HCT116 (cell line): ENCODE data around the gene SCFD2. TPM values are rescaled to one million over a fixed set of nuclear protein-coding genes. Genes with fewer than 3 reads are reported as not detected.

Experiments
- ATAC-seq: fragments of 200-7000 bp; cut with Tn5 transposase; 2 replicates; pipeline ENCODE4 v1.9.1; 2020; ENCODE audit warnings: mild to moderate bottlenecking, moderate library complexity
- BruUV-seq: library from RNA; stranded (reverse); fragments of 400-500 nt; replicated peaks from 2 replicates; lab custom pipeline; 2021; lab: Mats Ljungman, UMichigan
- CTCF ChIA-PET: fragments of 300-600 bp; sonication (Branson Sonifier 250); formaldehyde crosslinking; loops from one replicate; lab custom pipeline; 2021; ENCODE audit warnings: antibody characterized with exemption; lab: Charles Lee
- POLR2A ChIA-PET: fragments of 300-600, 350-600 bp; sonication (Branson Sonifier 250); formaldehyde crosslinking; loops from one replicate; lab custom pipeline; 2021; ENCODE audit warnings: antibody characterized with exemption; lab: Charles Lee
- RAD21 ChIA-PET, 2 experiments: fragments of 300-600 bp; sonication (Branson Sonifier 250); formaldehyde crosslinking; loops; one replicate each; lab custom pipeline; 2023; ENCODE audit warnings: low total read pairs in 2 of 2; ENCODE audit not compliant: uncharacterized antibody in 2 of 2, unreplicated experiment in 2 of 2, low non-redundant PET in 1 of 2; lab: Charles Lee
- DNase-seq: peaks from one replicate; pipeline ENCODE4 v3.0.0-alpha.2; 2010; ENCODE audit warnings: low read depth, low spot score
- H2AFZ ChIP-seq: fragments of 200-600 bp; shearing (Covaris generic), sonication (generic); 2 replicates; pipeline ENCODE4 v1.6.1; 2017; ENCODE audit warnings: low read depth, mixed run types, mixed read lengths, antibody characterized with exemption, low read length; ENCODE audit not compliant: poor library complexity, severe bottlenecking
- H3K27ac ChIP-seq: 2 replicates; pipeline ENCODE4 v1.5.1; 2012; ENCODE audit warnings: low read depth, low read length
- H3K27me3 ChIP-seq: fragments of 200-600 bp; sonication (generic); 2 replicates; pipeline ENCODE4 v1.6.1; 2016; ENCODE audit warnings: mixed run types, low read length, mixed read lengths; ENCODE audit not compliant: insufficient read depth
- H3K36me3 ChIP-seq, 2 experiments: fragments of 200-500 bp in 1 of 2; fragments of 200-600 bp in 1 of 2; sonication (Bioruptor generic) in 1 of 2; sonication (generic) in 1 of 2; 2 replicates each; pipeline versions ENCODE4 v1.5.1 to v1.6.1; 2014 to 2016; ENCODE audit warnings: low read length in 2 of 2, inconsistent platforms in 1 of 2, mixed read lengths in 1 of 2, mixed run types in 1 of 2; ENCODE audit not compliant: insufficient read depth in 2 of 2, control insufficient read depth in 1 of 2
- H3K4me1 ChIP-seq, 2 experiments: fragments of 200-600 bp in 1 of 2; sonication (generic) in 1 of 2; 2 replicates each; pipeline versions ENCODE4 v1.5.1 to v1.6.1; 2012 to 2017; ENCODE audit warnings: low read length in 2 of 2, inconsistent platforms in 1 of 2, mild to moderate bottlenecking in 1 of 2, mixed read lengths in 1 of 2, mixed run types in 1 of 2, moderate library complexity in 1 of 2; ENCODE audit not compliant: insufficient read depth in 2 of 2, control insufficient read depth in 1 of 2
- H3K4me2 ChIP-seq: fragments of 200-600 bp; sonication (generic); 2 replicates; pipeline ENCODE4 v1.6.1; 2017; ENCODE audit warnings: mixed run types, low read length, mixed read lengths
- H3K4me3 ChIP-seq, 2 experiments: fragments of 200-600 bp in 1 of 2; sonication (generic) in 1 of 2; replicated peaks in 1 of 2; 2 replicates each; pipeline ENCODE4 v1.5.1; 2011 to 2016; ENCODE audit warnings: low read length in 2 of 2, control low read depth in 1 of 2, low read depth in 1 of 2, mild to moderate bottlenecking in 1 of 2, mixed read lengths in 1 of 2, mixed run types in 1 of 2
- H3K79me2 ChIP-seq: fragments of 200-600 bp; sonication (generic); 2 replicates; pipeline ENCODE4 v1.6.1; 2017; ENCODE audit warnings: mild to moderate bottlenecking, mixed run types, low read length, moderate library complexity, mixed read lengths; ENCODE audit not compliant: insufficient read depth
- H3K9ac ChIP-seq: fragments of 200-600 bp; sonication (generic); 2 replicates; pipeline ENCODE4 v1.6.1; 2016; ENCODE audit warnings: low read length, mixed read lengths
- H3K9me2 ChIP-seq: fragments of 200-600 bp; sonication (generic), shearing (Covaris generic); 2 replicates; pipeline ENCODE4 v1.6.1; 2017; ENCODE audit warnings: mixed run types, mild to moderate bottlenecking, moderate library complexity; ENCODE audit not compliant: insufficient read depth
- H3K9me3 ChIP-seq, 2 experiments: fragments of 200-500 bp in 1 of 2; fragments of 200-600 bp in 1 of 2; sonication (Bioruptor generic) in 1 of 2; sonication (generic) in 1 of 2; 2 replicates each; pipeline ENCODE4 v1.6.1; 2014 to 2017; ENCODE audit warnings: low read length in 2 of 2, mixed read lengths in 2 of 2, inconsistent platforms in 1 of 2, low read depth in 1 of 2, mild to moderate bottlenecking in 1 of 2, mixed run types in 1 of 2, moderate library complexity in 1 of 2; ENCODE audit not compliant: control insufficient read depth in 1 of 2, insufficient read depth in 1 of 2
- H4K20me1 ChIP-seq: fragments of 200-600 bp; sonication (generic), shearing (Covaris generic); 2 replicates; pipeline ENCODE4 v1.6.1; 2017; ENCODE audit warnings: mixed run types, mild to moderate bottlenecking, moderate library complexity; ENCODE audit not compliant: insufficient read depth
- CBX3 ChIP-seq: IDR thresholded peaks from 2 replicates; pipeline ENCODE4 v1.6.1; 2012; ENCODE audit warnings: low read depth
- CEBPB ChIP-seq: IDR thresholded peaks from 2 replicates; pipeline ENCODE4 v1.6.1; 2012; ENCODE audit warnings: low read depth
- EGR1 ChIP-seq: IDR thresholded peaks from 2 replicates; pipeline ENCODE4 v1.6.1; 2012; ENCODE audit warnings: low read depth
- ELF1 ChIP-seq: IDR thresholded peaks from 2 replicates; pipeline ENCODE4 v1.6.1; 2012; ENCODE audit warnings: low read depth, borderline replicate concordance
- EZH2 ChIP-seq: fragments of 200-600 bp; sonication (generic); IDR thresholded peaks from 2 replicates; pipeline ENCODE4 v1.6.1; 2017; ENCODE audit warnings: antibody characterized with exemption, mixed run types
- FOSL1 ChIP-seq: IDR thresholded peaks from 2 replicates; pipeline ENCODE4 v1.6.1; 2012; ENCODE audit warnings: low read depth
- JUND ChIP-seq: IDR thresholded peaks from 2 replicates; pipeline ENCODE4 v1.6.1; 2012
- POLR2A ChIP-seq: IDR thresholded peaks from 2 replicates; pipeline ENCODE4 v1.7.0; 2011; ENCODE audit warnings: borderline replicate concordance; ENCODE audit not compliant: insufficient read depth, insufficient read length; ENCODE audit errors: extremely low read depth
- POLR2AphosphoS5 ChIP-seq: IDR thresholded peaks from 2 replicates; pipeline ENCODE4 v1.6.1; 2011; ENCODE audit warnings: mild to moderate bottlenecking, low read depth, low read length, moderate library complexity
- RAD21 ChIP-seq: IDR thresholded peaks from 2 replicates; pipeline ENCODE4 v1.6.1; 2012; ENCODE audit warnings: low read depth, mild to moderate bottlenecking
- SIN3A ChIP-seq: IDR thresholded peaks from 2 replicates; pipeline ENCODE4 v1.6.1; 2012; ENCODE audit warnings: low read depth
- SRF ChIP-seq: IDR thresholded peaks from 2 replicates; pipeline ENCODE4 v1.6.1; 2012; ENCODE audit warnings: low read depth
- TCF7L2 ChIP-seq: IDR thresholded peaks from 2 replicates; pipeline ENCODE4 v1.7.0; 2011; ENCODE audit warnings: borderline replicate concordance, inconsistent platforms; ENCODE audit not compliant: insufficient read depth, insufficient read length; ENCODE audit errors: extremely low read depth
- YY1 ChIP-seq: IDR thresholded peaks from 2 replicates; pipeline ENCODE4 v1.6.1; 2011; ENCODE audit warnings: low read length, low read depth, moderate library complexity, mild to moderate bottlenecking; ENCODE audit not compliant: insufficient replicate concordance; ENCODE audit errors: extremely low read depth
- ZFX ChIP-seq: fragments of 450-650 bp; IDR thresholded peaks from 2 replicates; pipeline ENCODE4 v1.6.1; 2017
- ZNF274 ChIP-seq: fragments of 200-500 bp; sonication (Bioruptor generic); IDR thresholded peaks from 2 replicates; pipeline ENCODE4 v1.6.1; 2014; ENCODE audit warnings: mild to moderate bottlenecking, low read depth, low read length, inconsistent platforms
- intact Hi-C: fragments of 100-400 bp; cut with micrococcal nuclease; formaldehyde crosslinking; loops from 2 replicates; pipeline ENCODE4 v1.10.0; 2022
- total RNA-seq: library from RNA; stranded (reverse); gene quantifications from one replicate; pipeline ENCODE4 v1.2.1, GENCODE V29; 2021; ENCODE audit not compliant: unreplicated experiment
- TF ChIP-seq, protein P1 (sequence below), 3 experiments: fragments of 200-600 bp in 1 of 3; sonication (generic) in 1 of 3; IDR thresholded peaks in 2 of 3; conservative IDR thresholded peaks in 1 of 3; 2 replicates each; pipeline ENCODE4 v1.5.1; 2012 to 2017; ENCODE audit warnings: low read depth in 2 of 3, low read length in 2 of 3, antibody characterized with exemption in 1 of 3, borderline replicate concordance in 1 of 3, control low read depth in 1 of 3, mild to moderate bottlenecking in 1 of 3, mixed read lengths in 1 of 3, mixed run types in 1 of 3, moderate library complexity in 1 of 3; ENCODE audit not compliant: insufficient read depth in 1 of 3
- TF ChIP-seq, protein P2 (sequence below): IDR thresholded peaks from 2 replicates; pipeline ENCODE4 v1.6.1; 2012
- TF ChIP-seq, protein P3 (sequence below): IDR thresholded peaks from 2 replicates; pipeline ENCODE4 v1.6.1; 2011; ENCODE audit warnings: mild to moderate bottlenecking, low read length, moderate library complexity; ENCODE audit not compliant: insufficient replicate concordance; ENCODE audit errors: extremely low read depth
- TF ChIP-seq, protein P4 (sequence below): IDR thresholded peaks from 2 replicates; pipeline ENCODE4 v1.6.1; 2012

SCFD2 gene
- total RNA-seq, 1 experiment from 2014 or later: 13.6 TPM

DNA sequence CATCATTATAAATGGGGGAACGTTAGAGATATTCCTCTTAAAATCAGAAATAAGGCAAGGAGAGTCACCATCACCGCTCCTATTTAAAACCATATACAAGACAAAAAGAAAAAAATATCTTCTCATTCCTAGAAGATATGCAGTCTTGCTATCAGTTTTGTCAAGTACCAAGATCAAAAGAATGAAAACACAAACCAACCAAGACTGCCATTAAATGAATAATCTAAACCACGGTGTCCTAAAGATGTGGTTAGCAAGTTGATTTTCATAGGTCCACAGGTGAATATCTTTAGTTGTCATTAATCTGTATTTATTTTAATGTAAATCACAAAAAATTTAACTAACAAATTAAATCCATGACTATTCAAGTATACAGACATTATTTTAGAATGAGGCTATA, 39.3 kb downstream of the SCFD2 start (continued):
- TF ChIP-seq, protein P1, sequence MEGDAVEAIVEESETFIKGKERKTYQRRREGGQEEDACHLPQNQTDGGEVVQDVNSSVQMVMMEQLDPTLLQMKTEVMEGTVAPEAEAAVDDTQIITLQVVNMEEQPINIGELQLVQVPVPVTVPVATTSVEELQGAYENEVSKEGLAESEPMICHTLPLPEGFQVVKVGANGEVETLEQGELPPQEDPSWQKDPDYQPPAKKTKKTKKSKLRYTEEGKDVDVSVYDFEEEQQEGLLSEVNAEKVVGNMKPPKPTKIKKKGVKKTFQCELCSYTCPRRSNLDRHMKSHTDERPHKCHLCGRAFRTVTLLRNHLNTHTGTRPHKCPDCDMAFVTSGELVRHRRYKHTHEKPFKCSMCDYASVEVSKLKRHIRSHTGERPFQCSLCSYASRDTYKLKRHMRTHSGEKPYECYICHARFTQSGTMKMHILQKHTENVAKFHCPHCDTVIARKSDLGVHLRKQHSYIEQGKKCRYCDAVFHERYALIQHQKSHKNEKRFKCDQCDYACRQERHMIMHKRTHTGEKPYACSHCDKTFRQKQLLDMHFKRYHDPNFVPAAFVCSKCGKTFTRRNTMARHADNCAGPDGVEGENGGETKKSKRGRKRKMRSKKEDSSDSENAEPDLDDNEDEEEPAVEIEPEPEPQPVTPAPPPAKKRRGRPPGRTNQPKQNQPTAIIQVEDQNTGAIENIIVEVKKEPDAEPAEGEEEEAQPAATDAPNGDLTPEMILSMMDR (IDR thresholded peaks at IDR 0.05 in 2 of 3, conservative IDR thresholded peaks at IDR 0.05 in 1 of 3; ENCODE audit: borderline replicate concordance in 1 of 3, insufficient read depth in 1 of 3, low read depth in 2 of 3, low read length in 2 of 3): no peak
- TF ChIP-seq CBX3 (no peak), FOSL1 (no peak), TCF7L2 (no peak), POLR2A (no peak), POLR2AphosphoS5 (no peak), ELF1 (no peak), SIN3A (no peak), ZNF274 (no peak), CEBPB (no peak), YY1 (no peak), RAD21 (no peak)
- TF ChIP-seq, protein P2, sequence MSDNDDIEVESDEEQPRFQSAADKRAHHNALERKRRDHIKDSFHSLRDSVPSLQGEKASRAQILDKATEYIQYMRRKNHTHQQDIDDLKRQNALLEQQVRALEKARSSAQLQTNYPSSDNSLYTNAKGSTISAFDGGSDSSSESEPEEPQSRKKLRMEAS: no peak

DNA sequence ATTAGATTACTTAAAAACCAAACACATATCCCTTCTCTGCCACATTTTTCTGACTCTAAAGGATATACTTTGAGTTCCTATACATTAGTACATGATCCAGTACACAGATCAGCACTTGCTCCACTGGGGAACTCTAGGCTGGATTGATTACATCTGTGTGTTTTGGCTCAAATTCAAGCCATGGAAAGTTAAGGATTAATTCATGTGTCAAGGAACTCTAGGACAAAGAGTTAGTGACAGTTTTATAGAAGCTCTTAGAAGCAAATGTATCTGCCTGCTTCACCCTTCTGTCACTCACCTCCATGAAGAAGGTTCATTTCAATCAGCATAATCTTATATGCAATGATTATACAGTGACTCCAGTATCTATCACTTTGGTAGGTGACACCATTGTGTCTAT, 43.2 kb downstream of the SCFD2 start:
- Histone ChIP-seq H3K4me2 (no peak overlapping the region), H3K9me3 (no peaks in the 10 kb centered on the region), H3K36me3 (no peaks in the 10 kb centered on the region), H3K9me2 (no peaks in the 10 kb centered on the region), H2AFZ (no peak overlapping the region), H4K20me1 (no peaks in the 10 kb centered on the region), H3K4me3 (no peak overlapping the region), H3K4me1 (peaks cover 9 to 17% of the 10 kb centered on the region in 2 experiments), H3K9ac (no peak overlapping the region), H3K79me2 (peaks cover 6% of the 10 kb centered on the region; the same call in 1 of the 2 replicates), H3K27ac (no peak overlapping the region), H3K27me3 (no peaks in the 10 kb centered on the region)
- intact Hi-C loops: no loop called here
- ChIA-PET POLR2A (no interaction called here), RAD21 (no interaction called here), CTCF (no interaction called here)
- DNase-seq: no peak
- no TSS peak for BruUV-seq
- no peak for ATAC-seq
- TF ChIP-seq ELF1 (no peak), POLR2AphosphoS5 (no peak), EGR1 (no peak), JUND (no peak), ZFX (no peak), CEBPB (no peak), SIN3A (no peak), EZH2 (no peak), SRF (no peak)
- TF ChIP-seq, protein P2: no peak
- TF ChIP-seq, protein P3, sequence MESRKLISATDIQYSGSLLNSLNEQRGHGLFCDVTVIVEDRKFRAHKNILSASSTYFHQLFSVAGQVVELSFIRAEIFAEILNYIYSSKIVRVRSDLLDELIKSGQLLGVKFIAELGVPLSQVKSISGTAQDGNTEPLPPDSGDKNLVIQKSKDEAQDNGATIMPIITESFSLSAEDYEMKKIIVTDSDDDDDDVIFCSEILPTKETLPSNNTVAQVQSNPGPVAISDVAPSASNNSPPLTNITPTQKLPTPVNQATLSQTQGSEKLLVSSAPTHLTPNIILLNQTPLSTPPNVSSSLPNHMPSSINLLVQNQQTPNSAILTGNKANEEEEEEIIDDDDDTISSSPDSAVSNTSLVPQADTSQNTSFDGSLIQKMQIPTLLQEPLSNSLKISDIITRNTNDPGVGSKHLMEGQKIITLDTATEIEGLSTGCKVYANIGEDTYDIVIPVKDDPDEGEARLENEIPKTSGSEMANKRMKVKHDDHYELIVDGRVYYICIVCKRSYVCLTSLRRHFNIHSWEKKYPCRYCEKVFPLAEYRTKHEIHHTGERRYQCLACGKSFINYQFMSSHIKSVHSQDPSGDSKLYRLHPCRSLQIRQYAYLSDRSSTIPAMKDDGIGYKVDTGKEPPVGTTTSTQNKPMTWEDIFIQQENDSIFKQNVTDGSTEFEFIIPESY: no peak
- TF ChIP-seq, protein P4, sequence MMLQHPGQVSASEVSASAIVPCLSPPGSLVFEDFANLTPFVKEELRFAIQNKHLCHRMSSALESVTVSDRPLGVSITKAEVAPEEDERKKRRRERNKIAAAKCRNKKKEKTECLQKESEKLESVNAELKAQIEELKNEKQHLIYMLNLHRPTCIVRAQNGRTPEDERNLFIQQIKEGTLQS: no peak
- TF ChIP-seq, protein P1 (IDR thresholded peaks at IDR 0.05 in 2 of 3, conservative IDR thresholded peaks at IDR 0.05 in 1 of 3; ENCODE audit: borderline replicate concordance in 1 of 3, insufficient read depth in 1 of 3, low read depth in 2 of 3, low read length in 2 of 3): no peak
